NB4 (cell line): ENCODE results near the gene GALNT13.

Source experiments
- CTCF ChIP-seq: IDR thresholded peaks from one replicate; pipeline ENCODE4 v1.5.1; 2012; ENCODE audit warnings: low read depth, low read length
- POLR2A ChIP-seq: IDR thresholded peaks from 2 replicates; pipeline ENCODE4 v1.6.1; 2011; ENCODE audit warnings: mild to moderate bottlenecking; ENCODE audit not compliant: insufficient read length; ENCODE audit errors: extremely low read depth

GRCh38 chr2:154133823-154134222 lies 262.1 kb downstream of the GALNT13 start:
- no peak for TF ChIP-seq POLR2A
- no peak for TF ChIP-seq CTCF
